ENCODE data around the gene HID1. TPM values are rescaled to one million over a fixed set of nuclear protein-coding genes. Genes with fewer than 3 reads are reported as not detected.

HID1 gene
- total and polyA plus RNA-seq, 9 of the 15 experiments (the other 6 are each of a cell fraction or from before 2014, with no cell fraction given), result 0.14 to 2.1 (median 0.54) TPM; not detected in 2

GRCh38 chr17:75012346-75013091 lies 40.0 kb upstream of the HID1 start, which contains the start of gene MRPL58 (continued):
- TF ChIP-seq CEBPZ (IDR thresholded peaks at IDR 0.05; ENCODE audit: borderline replicate concordance, low read depth, low read length) (0 out of 2 replicates have a peak, but pooled peaks have one; percentile 7), KLF6 (CRISPR knock-in tag; IDR thresholded peaks at IDR 0.05; ENCODE audit: borderline replicate concordance) (peak; percentile 75; the same call in 1 of the 2 replicates), BHLHE40 (IDR thresholded peaks at IDR 0.05; ENCODE audit: low read length) (no peak), SMARCE1 (IDR thresholded peaks at IDR 0.05) (no peak), LARP7 (IDR thresholded peaks at IDR 0.05) (0 out of 2 replicates have a peak, but pooled peaks have one; percentile 8), THRB (CRISPR knock-in tag; conservative IDR thresholded peaks at IDR 0.05) (no peak), CBX1 (IDR thresholded peaks at IDR 0.05; ENCODE audit: low read depth) (peak; percentile 87), ZNF695 (CRISPR knock-in tag; IDR thresholded peaks at IDR 0.05) (no peak), RREB1 (CRISPR knock-in tag; IDR thresholded peaks at IDR 0.05) (peak; percentile 94; the same call in 1 of the 2 replicates), ZBTB7A (IDR thresholded peaks at IDR 0.05; ENCODE audit: borderline replicate concordance, control insufficient read depth, low read depth, low read length) (peak; percentile 69; the same call in 1 of the 2 replicates), ZNF282 (CRISPR knock-in tag; IDR thresholded peaks at IDR 0.05) (no peak), CBX2 (IDR thresholded peaks at IDR 0.05; ENCODE audit: insufficient read depth, low read length, poor library complexity, severe bottlenecking) (no peak), NRF1 (conservative IDR thresholded peaks at IDR 0.05 in 1 of 2, IDR thresholded peaks at IDR 0.05 in 1 of 2) (peak; percentile 46 to 59; a peak in 3 of 4 replicates), PHF21A (IDR thresholded peaks at IDR 0.05; ENCODE audit: borderline replicate concordance, low read depth) (0 out of 2 replicates have a peak, but pooled peaks have one; percentile 46), RAD51 (IDR thresholded peaks at IDR 0.05; ENCODE audit: borderline replicate concordance, low read depth) (no peak)
